Pancreas (tissue), 10 donors: Measurements from ENCODE around the gene SLC4A2. TPM values are rescaled to one million over a fixed set of nuclear protein-coding genes. Genes with fewer than 3 reads are reported as not detected.

Experiments
- ATAC-seq, 4 donors: fragments of 200-7000 bp; cut with Tn5 transposase; one replicate each; pipeline versions ENCODE4 v1.8.0 to v1.9.1; 2020; ENCODE audit warnings: mild to moderate bottlenecking in 4 of 4, moderate library complexity in 4 of 4
- DNase-seq, 6 donors: peaks; one replicate each; pipeline ENCODE4 v3.0.0-alpha.2; 2020
- FAIRE-seq: peaks from 2 replicates; lab custom pipeline; 2012; peaks lifted over from hg19 to GRCh38; lab: Jason Lieb, UNC
- H3K27ac ChIP-seq, 4 donors: fragments of 200-600 bp; sonication (generic); 1 replicate in 3 of 4; 2 replicates in 1 of 4; pipeline versions ENCODE4 v1.5.0 to v1.8.0; 2020
- H3K27me3 ChIP-seq, 4 donors: fragments of 200-600 bp; one replicate each; pipeline ENCODE4 v1.8.0; 2021
- H3K36me3 ChIP-seq, 3 donors: fragments of 200-600 bp; sonication (generic) in 1 of 3; one replicate each; pipeline versions ENCODE4 v1.5.0 to v1.8.0; 2020 to 2021
- H3K4me1 ChIP-seq, 3 donors: fragments of 200-600 bp; one replicate each; pipeline ENCODE4 v1.8.0; 2021
- H3K4me3 ChIP-seq, 4 donors: fragments of 200-600 bp; sonication (generic) in 2 of 4; one replicate each; pipeline versions ENCODE4 v1.5.0 to v1.8.0; 2020 to 2021
- H3K9me3 ChIP-seq, 4 donors: fragments of 200-600 bp; one replicate each; pipeline ENCODE4 v1.8.0; 2021
- CTCF ChIP-seq, 4 donors: fragments of 200-600 bp; sonication (generic) in 3 of 4; IDR thresholded peaks; one replicate each; pipeline versions ENCODE4 v1.5.0 to v1.8.0; 2021; ENCODE audit warnings: antibody characterized with exemption in 4 of 4
- WGBS, 2 donors: extraction: QIAGEN DNeasy Blood & Tissue Kit; methylation state at CpG; one replicate each; pipeline ENCODE4 v1.1.7; 2013; 5-methylcytosine and 5-hydroxymethylcytosine counted together
- intact Hi-C, 3 donors: fragments of 100-400 bp; cut with DNase I; formaldehyde crosslinking; loops; one replicate each; pipeline versions ENCODE4 v1.11.1 to v1.14.2; 2022
- polyA plus RNA-seq, 2 donors: library from polyadenylated mRNA; stranded (reverse); fragments of 200-250 nt; gene quantifications; one replicate each; pipeline ENCODE4 v1.2.3, GENCODE V29; 2013
- total RNA-seq, 6 donors: library from RNA; stranded (reverse); fragmentation: NEBNext Ultra II Directional in 4 of 6; extraction: Animal tissue kit (Norgen Biotek cat#: 25700) in 4 of 6; gene quantifications; one replicate each; pipeline versions ENCODE4 v1.2.1 to v1.2.4, GENCODE V29; 2021 to 2023
- donor health status: healthy with polysubstance abuse.
- donor health status: DM: no; HTN: no; CAD: no; lungs with moderate emphysema.
- donor health status: DM: no; HTN: no; CAD: no.
- donor health status: control.
- donor health status: control.
- donor health status: Bipolar disorder and iron deficiency.
- donor health status: DM: yes; HTN: yes; CAD: no.
- donor health status: DM: no; HTN: no; CAD: no.
- donor health status: DM: no; HTN: no; CAD: no.
- donor health status: DM: yes; HTN: yes; CAD: no.

SLC4A2 gene
- total and polyA plus RNA-seq, 8 donors: 69.2 to 211 (median 87.2) TPM

- TF ChIP-seq CTCF (IDR thresholded peaks at IDR 0.05): no peak
- no peak overlapping the region for H3K4me3 ChIP-seq
- WGBS, 2 donors: 77 to 82% methylated on average over 9 of the region's 9 CpGs
- ATAC-seq: no peak
- peaks cover 0 to 2% (median 0%) of the 10 kb centered on the region in 3 donors for H3K4me1 ChIP-seq
- DNase-seq: peak in 1 of 6 donors; percentile 15
- no peaks in the 10 kb centered on the region for H3K36me3 ChIP-seq
- H3K27ac ChIP-seq: no peak overlapping the region
- H3K9me3 ChIP-seq: no peaks in the 10 kb centered on the region
- no peaks in the 10 kb centered on the region for H3K27me3 ChIP-seq
- intact Hi-C loops: no loop called here
- no peak for FAIRE-seq
Observed at GRCh38 chr7:151045967-151046366, 13.4 kb upstream of the SLC4A2 start.

- TF ChIP-seq CTCF (IDR thresholded peaks at IDR 0.05): no peak
- peak in 1 of 6 donors; percentile 62 for DNase-seq
- no peak for ATAC-seq
- no peak overlapping the region for H3K27ac ChIP-seq
- intact Hi-C loops: no loop called here
- H3K36me3 ChIP-seq: no peaks in the 10 kb centered on the region
- H3K4me1 ChIP-seq: peaks cover 0 to 4% (median 0%) of the 10 kb centered on the region in 3 donors
- no peaks in the 10 kb centered on the region for H3K9me3 ChIP-seq
- 73% methylated on average over 14 of the region's 14 CpGs for WGBS, 2 donors
- FAIRE-seq: no peak
- H3K27me3 ChIP-seq: no peaks in the 10 kb centered on the region
- H3K4me3 ChIP-seq: no peak overlapping the region
Observed at GRCh38 chr7:151046603-151047573, 12.5 kb upstream of the SLC4A2 start.

DNA sequence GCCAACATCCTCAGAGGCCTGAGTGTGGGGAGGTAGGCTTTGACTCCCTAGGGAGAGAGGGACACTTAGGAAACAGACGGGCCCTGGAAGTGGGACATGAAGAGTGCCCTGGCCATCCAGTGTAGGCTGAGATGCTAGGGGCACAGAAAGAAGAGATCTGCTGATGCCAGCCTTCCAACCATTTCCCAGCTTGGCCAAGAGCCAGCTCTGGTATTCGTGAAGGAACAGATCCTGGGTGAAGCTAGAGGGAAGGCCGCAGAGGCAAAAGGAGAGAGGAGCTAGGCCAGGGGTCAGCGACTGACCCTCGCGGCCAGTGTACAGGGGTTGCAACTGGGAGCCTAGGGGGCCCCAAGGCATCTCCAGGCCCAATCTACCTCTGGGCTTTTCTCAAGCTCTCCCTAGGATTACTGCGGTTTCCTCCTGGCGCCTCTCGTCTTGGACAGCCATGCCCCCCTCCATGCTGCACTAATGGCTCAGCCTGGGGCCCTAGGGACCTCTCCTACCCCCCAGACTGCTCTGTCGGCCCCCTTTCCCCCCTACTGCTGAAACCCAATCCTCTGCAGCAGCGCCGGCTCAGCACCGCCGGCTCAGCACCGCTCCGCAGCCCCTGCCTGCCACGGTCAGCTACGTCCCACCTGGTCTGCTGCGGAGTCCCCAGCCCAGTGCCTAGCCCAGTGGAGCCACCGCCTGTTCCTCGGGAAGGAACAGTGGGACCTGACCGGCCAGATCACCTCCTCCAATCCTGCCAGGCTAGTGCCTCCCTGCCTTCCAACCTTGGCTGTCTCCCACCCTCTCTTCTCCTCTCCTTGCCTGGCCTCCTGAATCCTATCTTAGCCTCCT is 11.2 kb upstream of the SLC4A2 start, which contains the start of gene ASIC3:
ASIC3 (plus strand) TSS at position 556 of the 840 bp plus-strand sequence. CDS start 355 bp downstream, outside the sequence.
- Histone ChIP-seq H3K9me3 (no peaks in the 10 kb centered on the region), H3K4me1 (peaks cover 0 to 4% (median 0%) of the 10 kb centered on the region in 3 donors), H3K36me3 (no peaks in the 10 kb centered on the region), H3K27me3 (no peaks in the 10 kb centered on the region), H3K4me3 (no peak within 1 kb of the TSS), H3K27ac (no peak within 1 kb of the TSS)
- no peak for ATAC-seq
- FAIRE-seq: no peak
- 71 to 78% methylated on average over 22 of the region's 22 CpGs for WGBS, 2 donors
- DNase-seq: peak in 1 of 6 donors; percentile 72
- intact Hi-C loops: no loop called here
- no peak for TF ChIP-seq CTCF (IDR thresholded peaks at IDR 0.05)

GRCh38 chr7:151048911-151049463 is 10.4 kb upstream of the SLC4A2 start:
- DNase-seq (peak in 1 of 6 donors; percentile 68), ATAC-seq (no peak), FAIRE-seq (no peak)
- Histone ChIP-seq H3K27me3 (no peaks in the 10 kb centered on the region), H3K27ac (no peak overlapping the region), H3K36me3 (no peaks in the 10 kb centered on the region), H3K9me3 (no peaks in the 10 kb centered on the region), H3K4me1 (peaks cover 0 to 4% (median 0%) of the 10 kb centered on the region in 3 donors), H3K4me3 (no peak overlapping the region)
- TF ChIP-seq CTCF (IDR thresholded peaks at IDR 0.05): no peak
- intact Hi-C loops: no loop called here
- 84 to 86% methylated on average over 38 of the region's 38 CpGs for WGBS, 2 donors
